HG02642 (cell line): ENCODE results near the gene BBX.

ENCODE experiments used
- ATAC-seq: cut with Tn5 transposase; IDR thresholded peaks from one replicate; pipeline ENCODE4 v1.9.1; 2021; ENCODE audit warnings: mild to moderate bottlenecking; ENCODE audit not compliant: unreplicated experiment, poor library complexity

BBX gene

GRCh38 chr3:107522510-107523288, at the start of gene BBX:
BBX (plus strand) TSS chr3:107522962; CDS start chr3:107710461, 187,499 bp downstream.
- peak; percentile 95 for ATAC-seq

GRCh38 chr3:107476462-107476861, 46.3 kb upstream of the BBX start:
- ATAC-seq, result no peak

GRCh38 chr3:107487490-107487889, 35.3 kb upstream of the BBX start:
- ATAC-seq, result no peak

- ATAC-seq, result no peak
These were observed 33.8 kb upstream of the BBX start for GRCh38 chr3:107488942-107489341.

- no peak for ATAC-seq
These were observed 29.6 kb upstream of the BBX start for GRCh38 chr3:107493134-107493533.

GRCh38 chr3:107496855-107497254, 25.9 kb upstream of the BBX start:
- ATAC-seq, result no peak

DNA sequence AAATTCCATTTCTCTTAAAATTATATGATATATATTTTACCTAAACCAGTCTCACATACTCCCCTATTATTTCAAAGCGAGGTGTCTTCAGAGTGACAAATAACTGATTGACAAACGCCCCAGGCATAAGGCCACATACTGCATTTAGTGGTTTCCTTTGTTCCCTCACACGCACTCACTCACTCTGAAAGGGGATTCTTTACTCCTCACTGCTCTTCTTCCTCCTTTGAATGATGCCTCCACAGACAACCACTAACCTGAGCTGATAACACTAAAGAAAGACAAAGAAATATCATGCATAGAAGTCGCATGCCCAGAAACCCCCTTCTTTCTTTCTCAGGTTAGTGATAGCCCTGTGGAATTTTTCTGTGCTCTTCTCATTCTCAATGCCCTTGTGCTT, 24.1 kb upstream of the BBX start:
- ATAC-seq, result no peak

- ATAC-seq, result no peak
These were observed 16.3 kb upstream of the BBX start for GRCh38 chr3:107506458-107506857.

GRCh38 chr3:107508331-107508730, 14.4 kb upstream of the BBX start:
- no peak for ATAC-seq

GRCh38 chr3:107512108-107512507, 10.7 kb upstream of the BBX start:
- ATAC-seq, result no peak

DNA sequence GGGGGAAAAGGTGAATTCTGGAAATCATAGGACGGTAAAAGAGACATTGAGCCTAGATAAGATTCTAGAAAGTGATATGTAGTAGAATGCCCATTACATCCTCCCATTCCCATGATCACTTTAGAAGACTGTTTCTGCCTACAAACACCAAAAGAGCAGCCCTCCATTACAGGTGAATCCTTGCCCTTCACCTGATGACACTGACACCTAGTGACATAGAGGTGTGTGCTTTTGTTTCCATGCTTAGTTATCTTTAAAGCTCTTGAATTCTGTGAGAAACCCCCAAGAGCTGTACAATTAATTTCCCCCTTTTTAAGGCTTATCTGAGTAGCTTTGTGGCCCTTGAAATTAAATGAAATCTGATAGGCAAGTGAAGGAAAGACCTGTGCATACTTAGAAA, 8.3 kb upstream of the BBX start:
- no peak for ATAC-seq

DNA sequence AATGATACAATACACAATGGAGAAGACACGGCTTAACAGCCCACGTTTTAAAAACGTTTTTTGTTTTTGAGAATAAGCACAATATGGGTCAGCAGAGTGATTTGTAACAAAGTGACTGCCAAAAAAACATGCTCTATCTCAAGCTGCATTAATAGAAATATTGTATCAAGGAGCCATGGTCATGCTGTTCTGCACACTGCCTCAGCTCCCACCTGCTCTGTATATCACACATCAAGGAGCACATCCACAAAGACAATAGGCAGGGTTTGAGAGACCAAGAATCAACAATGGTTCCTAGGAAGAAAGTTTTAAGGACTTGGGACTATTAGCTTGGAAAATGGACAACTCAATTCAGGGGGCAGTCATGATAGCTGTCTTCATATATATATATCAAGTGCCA, 6.3 kb upstream of the BBX start:
- ATAC-seq, result no peak

DNA sequence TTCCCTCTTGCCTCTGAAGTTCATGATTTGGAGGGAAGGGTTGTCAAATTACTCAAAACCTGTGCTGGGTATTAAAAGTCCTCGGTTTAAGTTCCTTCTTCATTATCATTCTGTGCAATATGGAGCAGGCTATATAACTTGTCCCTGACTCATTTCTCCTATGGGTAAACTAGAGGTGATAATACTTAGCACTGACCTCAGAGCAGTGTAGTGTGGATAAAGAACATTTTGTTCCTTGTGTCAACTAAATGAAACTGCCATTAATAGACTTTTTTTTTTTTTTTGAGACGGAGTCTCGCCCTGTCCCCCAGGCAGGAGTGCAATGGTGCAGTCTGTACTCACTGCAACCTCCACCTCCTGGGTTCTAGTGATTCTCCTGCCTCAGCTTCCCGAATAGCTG, 2.2 kb upstream of the BBX start:
- ATAC-seq, result no peak

GRCh38 chr3:107521469-107522059, 1.2 kb upstream of the BBX start:
- no peak for ATAC-seq

- ATAC-seq, result peak; percentile 40
These were observed 452 bp downstream of the BBX start for GRCh38 chr3:107523289-107523538.

DNA sequence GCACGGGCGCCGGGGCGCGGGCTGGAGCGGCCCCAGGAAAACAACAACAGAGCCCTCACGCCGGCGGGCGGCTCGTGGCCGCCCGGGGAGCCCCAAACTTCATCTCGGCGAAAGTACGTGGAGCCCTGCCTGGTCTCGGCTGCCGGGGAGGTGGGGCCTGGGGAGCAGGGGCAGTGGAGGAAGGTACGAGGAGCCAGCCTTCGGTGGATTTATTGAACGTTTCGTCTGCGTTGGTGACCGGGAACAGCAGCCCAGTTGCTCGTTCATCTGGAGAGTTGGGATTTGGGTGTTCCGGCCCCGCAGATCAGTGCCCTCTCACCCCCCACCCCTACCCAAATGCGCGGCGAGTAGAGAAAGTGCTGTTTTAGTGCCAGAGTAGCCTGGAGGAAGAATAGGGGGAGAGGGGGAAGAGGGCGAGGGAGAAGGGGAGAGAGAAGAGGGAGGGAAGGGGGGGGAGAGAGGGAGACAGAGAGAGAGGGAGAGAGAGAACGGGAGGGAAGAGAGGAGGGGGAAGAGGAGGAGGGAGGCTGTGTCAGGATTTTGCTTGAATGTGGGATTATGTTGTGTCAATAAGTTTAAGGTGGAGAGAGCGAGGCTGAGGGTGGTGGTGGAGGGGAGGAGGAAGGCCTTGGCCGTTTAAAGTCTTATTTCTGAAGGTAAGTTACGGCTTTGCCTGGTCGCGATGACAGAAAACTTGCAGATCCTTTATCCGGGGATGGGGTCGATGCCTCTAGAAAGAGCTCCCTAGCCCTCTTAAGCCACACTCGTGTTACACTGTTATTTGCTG, 970 bp downstream of the BBX start:
- peak; percentile 28 for ATAC-seq

DNA sequence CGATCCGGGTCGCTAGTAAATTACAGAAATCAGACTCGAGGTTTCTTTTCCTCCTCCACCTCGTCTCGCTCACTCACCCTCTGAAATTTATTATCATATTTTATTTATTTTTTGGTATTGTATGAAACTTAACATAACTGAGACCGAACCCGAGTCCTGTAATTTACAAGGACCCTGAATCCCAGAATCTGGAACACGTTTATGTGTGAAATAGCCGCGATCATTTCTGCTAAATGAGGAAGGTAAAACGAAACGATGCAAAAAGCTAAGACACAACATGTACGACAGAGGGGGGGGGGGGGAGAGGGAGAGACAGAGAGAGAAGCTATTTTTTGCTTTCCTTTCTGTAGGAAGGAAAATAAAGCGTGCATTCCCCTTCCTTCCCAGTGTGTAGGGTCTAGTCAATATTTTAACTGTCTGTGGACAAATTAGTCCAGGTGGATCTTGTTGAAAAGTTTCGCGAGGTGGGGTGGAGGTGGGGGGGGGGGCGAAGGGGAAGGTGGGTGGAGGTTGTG, 1.6 kb downstream of the BBX start:
- no peak for ATAC-seq

DNA sequence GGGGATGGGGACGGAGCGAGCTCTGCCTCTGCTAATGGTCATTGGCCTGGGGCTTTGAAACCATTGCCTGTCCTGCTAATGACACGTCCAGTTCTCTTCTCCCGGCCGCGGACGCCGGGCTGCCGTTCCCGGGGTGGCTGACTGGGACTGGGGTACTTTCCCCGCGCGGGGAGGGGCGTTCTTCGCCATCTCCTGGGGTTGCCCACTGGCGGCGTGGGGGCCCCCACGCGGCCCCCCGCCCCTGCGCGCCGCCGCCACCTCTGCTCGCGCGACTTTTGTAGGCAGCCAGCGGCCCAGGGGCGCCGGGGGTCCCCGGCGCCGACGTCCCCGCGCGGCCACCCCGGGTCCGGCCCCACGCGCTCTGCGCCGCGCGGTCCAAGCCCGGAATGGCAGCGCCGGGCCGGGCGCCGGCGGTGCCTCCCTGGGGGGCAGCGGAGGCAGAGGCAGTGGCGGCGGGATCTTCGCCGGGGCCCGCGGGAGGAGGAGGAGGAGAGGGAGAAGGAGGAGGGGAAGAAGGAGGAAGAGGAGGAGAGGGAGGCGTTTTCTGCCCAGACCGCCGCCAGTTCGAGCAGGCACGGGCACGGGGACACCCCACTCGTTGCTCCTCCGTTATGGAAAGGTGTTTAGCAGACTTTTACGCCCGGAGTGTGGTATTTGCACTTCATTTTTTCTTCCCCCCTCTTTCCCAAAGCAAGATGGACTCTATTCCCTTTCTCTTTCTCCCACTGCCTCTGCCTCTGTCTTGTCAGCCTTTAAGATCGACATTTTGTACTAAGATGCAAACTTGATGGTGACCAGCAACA, 2.3 kb downstream of the BBX start:
- ATAC-seq, result peak; percentile 9

DNA sequence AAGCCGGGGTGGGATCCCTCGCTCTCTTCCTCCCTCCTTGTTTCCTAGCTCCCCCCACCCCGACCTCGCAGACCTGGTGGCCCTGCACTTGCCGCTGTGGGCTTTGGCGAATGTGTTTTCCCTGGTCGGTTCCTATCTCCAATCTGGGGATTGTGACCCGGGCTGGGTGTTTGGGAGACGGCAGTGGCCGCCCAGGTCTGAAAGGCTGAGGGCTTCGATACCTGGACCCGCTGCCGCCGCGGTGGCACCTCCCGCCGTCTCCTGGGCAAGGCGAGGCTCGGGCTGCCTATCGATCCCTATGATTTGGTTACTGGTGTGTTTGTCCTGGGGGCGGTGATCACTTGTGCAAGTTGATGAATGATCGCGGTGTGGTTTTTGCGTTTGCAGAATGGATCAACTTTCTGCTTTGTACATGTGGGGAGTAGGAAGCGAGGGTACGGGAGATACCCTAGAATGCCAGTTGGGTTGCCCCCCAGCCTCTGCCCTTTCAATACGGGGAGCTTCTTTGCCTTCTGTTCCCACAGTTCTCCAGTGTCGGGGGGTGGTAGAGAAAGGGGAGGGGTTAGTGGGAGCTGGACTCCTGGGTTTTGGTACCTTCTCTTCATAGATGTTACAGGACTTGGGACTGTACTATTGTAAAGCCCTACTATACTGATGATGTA, 3.0 kb downstream of the BBX start:
- ATAC-seq, result no peak

DNA sequence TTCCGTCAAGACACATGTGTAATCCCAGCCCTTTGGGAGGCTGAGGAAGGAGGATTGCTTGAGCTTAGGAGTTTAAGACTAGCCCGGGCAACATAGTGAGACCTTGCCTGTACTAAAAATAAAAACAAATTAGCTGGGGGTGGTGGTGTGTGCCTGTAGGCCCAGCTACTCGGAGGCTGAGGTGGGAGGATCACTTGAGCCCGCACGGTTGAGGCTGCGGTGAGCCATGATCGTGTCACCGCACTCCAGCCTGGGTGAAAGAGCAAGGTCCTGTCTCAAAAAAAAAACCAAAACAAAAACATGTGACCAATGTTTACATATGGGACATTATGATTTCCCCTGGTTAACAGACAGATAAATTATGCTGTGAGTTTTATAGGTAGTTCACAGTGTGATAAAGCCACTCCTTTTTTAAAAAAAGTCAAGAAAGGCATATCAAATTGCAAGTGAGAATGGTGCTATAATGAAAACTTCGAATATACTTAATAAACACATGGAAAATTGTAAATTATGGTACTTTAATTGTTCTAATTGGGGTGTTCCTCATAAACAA, 9.2 kb downstream of the BBX start:
- ATAC-seq, result no peak
